Brain microvascular endothelial cell (primary cell): ENCODE data around the gene TUBA4B.

Experiments used
- DNase-seq: peaks from one replicate; pipeline ENCODE4 v3.0.0-alpha.2; 2020
- H3K27ac ChIP-seq: fragments of 250-450 bp; sonication (Bioruptor Pico); 2 replicates; pipeline ENCODE4 v1.5.1; 2020; ENCODE audit warnings: mild to moderate bottlenecking, moderate library complexity
- H3K27me3 ChIP-seq: fragments of 250-450 bp; sonication (Bioruptor Pico); replicated peaks from 2 replicates; pipeline ENCODE4 v1.5.1; 2020; ENCODE audit warnings: mild to moderate bottlenecking
- H3K36me3 ChIP-seq: fragments of 250-450 bp; sonication (Bioruptor Pico); replicated peaks from 2 replicates; pipeline ENCODE4 v1.5.1; 2020; ENCODE audit warnings: mild to moderate bottlenecking
- H3K4me3 ChIP-seq: 2 replicates; pipeline ENCODE4 v1.5.1; 2011; ENCODE audit warnings: low read depth, mild to moderate bottlenecking, control low read depth, low read length, moderate library complexity
- CTCF ChIP-seq: IDR thresholded peaks from 2 replicates; pipeline ENCODE4 v1.5.1; 2011; ENCODE audit warnings: low read depth, mild to moderate bottlenecking, moderate library complexity, low read length, control low read depth, inconsistent platforms; ENCODE audit errors: missing control alignments
- in situ Hi-C: cut with HindIII; loops from 2 replicates; pipeline ENCODE4 v1.10.0; 2017; ENCODE audit warnings: low sequenced_read_pairs, low pct_ligation_motif_present

The TUBA4B gene

GRCh38 chr2:219213026-219213415 lies 40.0 kb upstream of the TUBA4B start:
- no peak for DNase-seq
- no peak for TF ChIP-seq CTCF
- H3K27me3 ChIP-seq, result no peaks in the 10 kb centered on the region
- in situ Hi-C loops, result no loop called here
- no peak overlapping the region for H3K4me3 ChIP-seq
- H3K27ac ChIP-seq, result no peak overlapping the region
- H3K36me3 ChIP-seq, result peaks cover 9% of the 10 kb centered on the region

GRCh38 chr2:219213486-219214071 lies 39.5 kb upstream of the TUBA4B start:
- H3K27ac ChIP-seq, result no peak overlapping the region
- no peak for TF ChIP-seq CTCF
- H3K27me3 ChIP-seq, result no peaks in the 10 kb centered on the region
- no peak overlapping the region for H3K4me3 ChIP-seq
- peaks cover 6% of the 10 kb centered on the region for H3K36me3 ChIP-seq
- in situ Hi-C loops, result no loop called here
- no peak for DNase-seq

GRCh38 chr2:219214141-219214540 lies 38.9 kb upstream of the TUBA4B start:
- no peaks in the 10 kb centered on the region for H3K27me3 ChIP-seq
- no peak for DNase-seq
- in situ Hi-C loops, result no loop called here
- no peak overlapping the region for H3K4me3 ChIP-seq
- peaks cover 2% of the 10 kb centered on the region for H3K36me3 ChIP-seq
- no peak overlapping the region for H3K27ac ChIP-seq
- TF ChIP-seq CTCF, result no peak

GRCh38 chr2:219214786-219215185 lies 38.3 kb upstream of the TUBA4B start:
- no peak for TF ChIP-seq CTCF
- Histone ChIP-seq H3K4me3 (no peak overlapping the region), H3K36me3 (peaks cover 2% of the 10 kb centered on the region), H3K27me3 (no peaks in the 10 kb centered on the region), H3K27ac (no peak overlapping the region)
- DNase-seq, result no peak
- in situ Hi-C loops, result no loop called here

GRCh38 chr2:219215871-219216534 lies 37.0 kb upstream of the TUBA4B start:
- peaks cover 10% of the 10 kb centered on the region for H3K36me3 ChIP-seq
- H3K27ac ChIP-seq, result no peak overlapping the region
- no peaks in the 10 kb centered on the region for H3K27me3 ChIP-seq
- TF ChIP-seq CTCF, result no peak
- H3K4me3 ChIP-seq, result no peak overlapping the region
- in situ Hi-C loops, result no loop called here
- no peak for DNase-seq

GRCh38 chr2:219216535-219216915 lies 36.5 kb upstream of the TUBA4B start:
- no peak for TF ChIP-seq CTCF
- no peak for DNase-seq
- in situ Hi-C loops, result no loop called here
- H3K4me3 ChIP-seq, result no peak overlapping the region
- H3K27ac ChIP-seq, result no peak overlapping the region
- peaks cover 15% of the 10 kb centered on the region for H3K36me3 ChIP-seq
- H3K27me3 ChIP-seq, result no peaks in the 10 kb centered on the region
